ENCODE data around the gene HNRNPUL1. TPM values are rescaled to one million over a fixed set of nuclear protein-coding genes. Genes with fewer than 3 reads are reported as not detected.
A peak's percentile ranks its signal among the peaks of the same experiment; 100 is the strongest.

HNRNPUL1 gene
- total and polyA plus RNA-seq, 9 of the 15 experiments (the other 6 are each of a cell fraction or from before 2014, with no cell fraction given) = 7.3 to 211 (median 85.0) TPM

GRCh38 chr19:41226053-41226873 is 37.9 kb upstream of the HNRNPUL1 start (continued):
- TF ChIP-seq ARID3B (CRISPR knock-in tag; IDR thresholded peaks at IDR 0.05; ENCODE audit: borderline replicate concordance) = no peak
- no peak for TF ChIP-seq ZNF778 (CRISPR knock-in tag; IDR thresholded peaks at IDR 0.05)
- no peak for TF ChIP-seq CHD4 (IDR thresholded peaks at IDR 0.05; ENCODE audit: insufficient read depth, insufficient replicate concordance, low read depth, low read length, poor library complexity, severe bottlenecking)
- TF ChIP-seq, protein P1, sequence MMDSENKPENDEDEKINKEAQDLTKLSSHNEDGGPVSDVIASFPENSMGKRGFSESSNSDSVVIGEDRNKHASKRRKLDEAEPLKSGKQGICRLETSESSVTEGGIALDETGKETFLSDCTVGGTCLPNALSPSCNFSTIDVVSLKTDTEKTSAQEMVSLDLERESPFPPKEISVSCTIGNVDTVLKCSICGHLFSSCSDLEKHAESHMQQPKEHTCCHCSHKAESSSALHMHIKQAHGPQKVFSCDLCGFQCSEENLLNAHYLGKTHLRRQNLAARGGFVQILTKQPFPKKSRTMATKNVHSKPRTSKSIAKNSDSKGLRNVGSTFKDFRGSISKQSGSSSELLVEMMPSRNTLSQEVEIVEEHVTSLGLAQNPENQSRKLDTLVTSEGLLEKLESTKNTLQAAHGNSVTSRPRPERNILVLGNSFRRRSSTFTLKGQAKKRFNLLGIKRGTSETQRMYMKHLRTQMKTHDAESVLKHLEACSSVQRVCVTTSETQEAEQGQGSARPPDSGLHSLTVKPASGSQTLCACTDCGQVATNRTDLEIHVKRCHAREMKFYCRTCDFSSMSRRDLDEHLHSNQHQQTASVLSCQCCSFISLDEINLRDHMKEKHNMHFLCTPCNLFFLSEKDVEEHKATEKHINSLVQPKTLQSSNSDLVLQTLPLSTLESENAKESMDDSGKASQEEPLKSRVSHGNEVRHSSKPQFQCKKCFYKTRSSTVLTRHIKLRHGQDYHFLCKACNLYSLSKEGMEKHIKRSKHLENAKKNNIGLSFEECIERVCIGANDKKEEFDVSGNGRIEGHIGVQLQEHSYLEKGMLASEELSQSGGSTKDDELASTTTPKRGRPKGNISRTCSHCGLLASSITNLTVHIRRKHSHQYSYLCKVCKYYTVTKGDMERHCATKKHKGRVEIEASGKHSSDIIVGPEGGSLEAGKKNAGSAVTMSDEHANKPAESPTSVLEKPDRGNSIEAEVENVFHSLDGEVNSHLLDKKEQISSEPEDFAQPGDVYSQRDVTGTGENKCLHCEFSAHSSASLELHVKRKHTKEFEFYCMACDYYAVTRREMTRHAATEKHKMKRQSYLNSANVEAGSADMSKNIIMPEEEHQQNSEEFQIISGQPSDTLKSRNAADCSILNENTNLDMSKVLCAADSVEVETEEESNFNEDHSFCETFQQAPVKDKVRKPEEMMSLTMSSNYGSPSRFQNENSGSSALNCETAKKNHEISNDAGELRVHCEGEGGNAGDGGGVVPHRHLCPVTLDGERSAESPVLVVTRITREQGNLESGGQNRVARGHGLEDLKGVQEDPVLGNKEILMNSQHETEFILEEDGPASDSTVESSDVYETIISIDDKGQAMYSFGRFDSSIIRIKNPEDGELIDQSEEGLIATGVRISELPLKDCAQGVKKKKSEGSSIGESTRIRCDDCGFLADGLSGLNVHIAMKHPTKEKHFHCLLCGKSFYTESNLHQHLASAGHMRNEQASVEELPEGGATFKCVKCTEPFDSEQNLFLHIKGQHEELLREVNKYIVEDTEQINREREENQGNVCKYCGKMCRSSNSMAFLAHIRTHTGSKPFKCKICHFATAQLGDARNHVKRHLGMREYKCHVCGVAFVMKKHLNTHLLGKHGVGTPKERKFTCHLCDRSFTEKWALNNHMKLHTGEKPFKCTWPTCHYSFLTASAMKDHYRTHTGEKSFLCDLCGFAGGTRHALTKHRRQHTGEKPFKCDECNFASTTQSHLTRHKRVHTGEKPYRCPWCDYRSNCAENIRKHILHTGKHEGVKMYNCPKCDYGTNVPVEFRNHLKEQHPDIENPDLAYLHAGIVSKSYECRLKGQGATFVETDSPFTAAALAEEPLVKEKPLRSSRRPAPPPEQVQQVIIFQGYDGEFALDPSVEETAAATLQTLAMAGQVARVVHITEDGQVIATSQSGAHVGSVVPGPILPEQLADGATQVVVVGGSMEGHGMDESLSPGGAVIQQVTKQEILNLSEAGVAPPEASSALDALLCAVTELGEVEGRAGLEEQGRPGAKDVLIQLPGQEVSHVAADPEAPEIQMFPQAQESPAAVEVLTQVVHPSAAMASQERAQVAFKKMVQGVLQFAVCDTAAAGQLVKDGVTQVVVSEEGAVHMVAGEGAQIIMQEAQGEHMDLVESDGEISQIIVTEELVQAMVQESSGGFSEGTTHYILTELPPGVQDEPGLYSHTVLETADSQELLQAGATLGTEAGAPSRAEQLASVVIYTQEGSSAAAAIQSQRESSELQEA (IDR thresholded peaks at IDR 0.05; ENCODE audit: low read depth) = no peak
- TF ChIP-seq ZNF253 (CRISPR knock-in tag; conservative IDR thresholded peaks at IDR 0.05) = no peak
- TF ChIP-seq SMC3 (conservative IDR thresholded peaks at IDR 0.05; ENCODE audit: insufficient read depth, low read depth, low read length) = no peak
- TF ChIP-seq NR3C1 (CRISPR knock-in tag; IDR thresholded peaks at IDR 0.05) = no peak
- TF ChIP-seq ZNF431 (CRISPR knock-in tag; IDR thresholded peaks at IDR 0.05) = no peak; the same call in 1 of the 2 replicates
- TF ChIP-seq E2F1 (CRISPR knock-in tag; IDR thresholded peaks at IDR 0.05) = no peak
- TF ChIP-seq FOSL1 (tag; conservative IDR thresholded peaks at IDR 0.05) = peak; percentile 99
- 0 out of 4 replicates have a peak, but pooled peaks of 1 of the 2 experiments have one; percentile 34 for TF ChIP-seq FOXK2 (conservative IDR thresholded peaks at IDR 0.05 in 1 of 2, IDR thresholded peaks at IDR 0.05 in 1 of 2; ENCODE audit: low read depth in 2 of 2)
- peak; percentile 27; the same call in 1 of the 2 replicates for TF ChIP-seq STAG1 (CRISPR knock-in tag; IDR thresholded peaks at IDR 0.05; ENCODE audit: borderline replicate concordance)
- no peak for TF ChIP-seq ZNF354B (CRISPR knock-in tag; IDR thresholded peaks at IDR 0.05)
- peak; percentile 87 for TF ChIP-seq RBFOX2 (IDR thresholded peaks at IDR 0.05; ENCODE audit: low read depth, low read length)
- no peak for TF ChIP-seq MEF2A (IDR thresholded peaks at IDR 0.05; ENCODE audit: control insufficient read depth, low read depth, low read length)
- TF ChIP-seq PYGO2 (tag; IDR thresholded peaks at IDR 0.05) = no peak

Data from K562 (cell line).